ENCODE measurements around the gene DNAH6. TPM values are rescaled to one million over a fixed set of nuclear protein-coding genes. Genes with fewer than 3 reads are reported as not detected.

DNAH6 gene
- total RNA-seq, 2 donors from 2014 or later, result 0.24 to 0.30 TPM

DNA sequence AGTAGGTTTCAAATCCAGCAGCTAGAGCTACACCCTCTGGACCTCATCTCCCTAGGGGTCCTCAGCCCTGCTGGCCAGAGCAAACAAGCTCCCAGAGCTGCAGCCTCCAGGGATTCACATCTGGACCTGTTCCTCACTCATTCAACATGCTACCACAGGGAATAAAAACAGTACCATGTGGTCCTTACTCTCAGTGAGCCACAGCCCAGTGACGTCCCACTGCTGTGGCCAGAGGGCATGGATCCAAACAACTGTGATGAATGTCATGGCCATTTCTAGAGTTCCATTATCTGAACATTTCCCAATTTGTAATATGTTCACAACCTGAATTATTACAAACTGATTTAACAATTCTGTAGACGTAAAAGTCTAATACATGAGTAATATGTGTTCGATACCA, 186.6 kb downstream of the DNAH6 start:
- H3K36me3 ChIP-seq, result no peaks in the 10 kb centered on the region
- H3K27me3 ChIP-seq, result no peaks in the 10 kb centered on the region
- no peak overlapping the region for H3K4me3 ChIP-seq
- no peak overlapping the region for H3K27ac ChIP-seq
- H3K4me1 ChIP-seq, result no peaks in the 10 kb centered on the region
- TF ChIP-seq, protein P1, sequence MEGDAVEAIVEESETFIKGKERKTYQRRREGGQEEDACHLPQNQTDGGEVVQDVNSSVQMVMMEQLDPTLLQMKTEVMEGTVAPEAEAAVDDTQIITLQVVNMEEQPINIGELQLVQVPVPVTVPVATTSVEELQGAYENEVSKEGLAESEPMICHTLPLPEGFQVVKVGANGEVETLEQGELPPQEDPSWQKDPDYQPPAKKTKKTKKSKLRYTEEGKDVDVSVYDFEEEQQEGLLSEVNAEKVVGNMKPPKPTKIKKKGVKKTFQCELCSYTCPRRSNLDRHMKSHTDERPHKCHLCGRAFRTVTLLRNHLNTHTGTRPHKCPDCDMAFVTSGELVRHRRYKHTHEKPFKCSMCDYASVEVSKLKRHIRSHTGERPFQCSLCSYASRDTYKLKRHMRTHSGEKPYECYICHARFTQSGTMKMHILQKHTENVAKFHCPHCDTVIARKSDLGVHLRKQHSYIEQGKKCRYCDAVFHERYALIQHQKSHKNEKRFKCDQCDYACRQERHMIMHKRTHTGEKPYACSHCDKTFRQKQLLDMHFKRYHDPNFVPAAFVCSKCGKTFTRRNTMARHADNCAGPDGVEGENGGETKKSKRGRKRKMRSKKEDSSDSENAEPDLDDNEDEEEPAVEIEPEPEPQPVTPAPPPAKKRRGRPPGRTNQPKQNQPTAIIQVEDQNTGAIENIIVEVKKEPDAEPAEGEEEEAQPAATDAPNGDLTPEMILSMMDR (IDR thresholded peaks at IDR 0.05), result no peak
- H3K9me3 ChIP-seq, result no peaks in the 10 kb centered on the region
- no peak for DNase-seq (ENCODE audit: low spot score)

DNA sequence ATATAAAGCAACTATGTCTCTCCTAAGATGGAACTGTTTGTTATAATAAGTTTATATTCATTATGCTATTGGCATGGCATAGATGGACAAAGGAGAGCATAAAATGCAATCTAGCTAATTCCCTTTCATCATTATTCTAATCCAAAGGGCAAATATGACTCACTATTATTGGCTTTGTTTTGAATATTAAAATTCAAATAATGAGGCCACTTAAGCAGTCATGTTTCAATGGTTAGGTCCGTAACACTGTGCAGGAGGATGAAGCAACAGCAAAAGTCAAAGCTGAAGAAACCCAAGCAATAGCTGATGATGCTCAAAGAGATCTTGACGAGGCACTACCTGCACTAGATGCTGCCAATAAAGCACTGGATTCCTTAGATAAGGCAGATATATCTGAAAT, 187.5 kb downstream of the DNAH6 start:
- Histone ChIP-seq H3K27ac (no peak overlapping the region), H3K4me1 (no peaks in the 10 kb centered on the region), H3K36me3 (no peaks in the 10 kb centered on the region), H3K27me3 (no peaks in the 10 kb centered on the region), H3K4me3 (no peak overlapping the region), H3K9me3 (no peaks in the 10 kb centered on the region)
- DNase-seq (ENCODE audit: low spot score), result no peak
- TF ChIP-seq, protein P1 (IDR thresholded peaks at IDR 0.05), result no peak

DNA sequence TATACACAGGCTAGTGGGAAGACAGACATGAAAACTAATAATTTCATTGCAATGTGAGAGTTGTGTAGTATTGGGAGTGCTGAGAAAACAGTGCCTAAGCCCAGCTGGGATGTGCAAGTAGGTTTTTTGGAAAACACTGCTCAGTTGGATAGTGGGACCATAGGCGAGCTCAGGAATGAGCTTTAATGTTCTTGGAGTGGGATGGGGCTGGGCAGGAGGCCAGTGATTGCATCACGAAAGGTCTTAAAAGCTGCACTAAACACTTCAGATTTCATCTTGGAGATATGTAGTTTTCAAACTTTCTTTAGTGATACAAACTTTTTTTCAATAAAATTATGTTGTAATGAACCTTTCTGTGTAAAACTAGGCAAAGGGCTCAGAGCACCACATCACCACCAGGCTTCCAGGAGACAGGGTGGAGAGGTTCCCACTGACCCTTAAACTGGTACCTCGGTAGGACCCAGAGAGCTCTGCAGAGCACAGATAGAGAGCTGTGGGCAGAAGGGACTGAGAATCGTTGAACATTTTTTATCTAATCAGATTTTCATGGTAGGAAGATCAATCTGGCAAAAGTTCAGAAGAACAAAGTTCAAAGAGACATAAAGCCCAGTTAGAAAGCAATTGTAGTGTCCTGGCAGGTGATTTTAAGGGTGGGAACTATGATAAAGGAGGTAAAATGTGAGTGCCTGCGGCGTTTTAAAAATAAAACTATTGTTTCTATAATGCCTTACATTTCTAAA, 188.4 kb downstream of the DNAH6 start:
- H3K27me3 ChIP-seq, result no peaks in the 10 kb centered on the region
- H3K36me3 ChIP-seq, result no peaks in the 10 kb centered on the region
- H3K4me3 ChIP-seq, result no peak overlapping the region
- no peak overlapping the region for H3K27ac ChIP-seq
- DNase-seq (ENCODE audit: low spot score), result no peak
- no peaks in the 10 kb centered on the region for H3K4me1 ChIP-seq
- TF ChIP-seq, protein P1 (IDR thresholded peaks at IDR 0.05), result no peak
- no peaks in the 10 kb centered on the region for H3K9me3 ChIP-seq

DNA sequence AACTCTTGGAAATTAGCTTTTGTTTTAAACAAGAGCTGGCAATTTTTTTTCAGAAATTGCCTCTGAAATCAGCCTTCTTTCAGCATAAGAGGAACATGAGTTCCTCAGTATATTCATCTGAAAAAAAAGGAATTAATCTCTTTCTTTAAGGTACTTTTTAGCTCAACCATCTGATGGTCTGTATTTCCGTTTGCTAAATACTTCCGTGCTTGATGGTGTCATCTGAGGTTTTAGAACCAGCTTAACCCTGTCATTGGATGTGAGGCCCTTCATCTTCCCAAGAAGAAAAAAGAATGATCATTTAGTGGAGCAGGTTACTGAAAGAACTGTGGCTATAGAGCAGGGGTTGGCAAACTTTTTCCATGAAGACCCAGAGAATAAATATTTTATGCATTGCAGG, 189.6 kb downstream of the DNAH6 start:
- Histone ChIP-seq H3K4me1 (no peaks in the 10 kb centered on the region), H3K27ac (no peak overlapping the region), H3K27me3 (no peaks in the 10 kb centered on the region), H3K9me3 (no peaks in the 10 kb centered on the region), H3K36me3 (no peaks in the 10 kb centered on the region), H3K4me3 (no peak overlapping the region)
- DNase-seq (ENCODE audit: low spot score), result no peak
- TF ChIP-seq, protein P1 (IDR thresholded peaks at IDR 0.05), result no peak

DNA sequence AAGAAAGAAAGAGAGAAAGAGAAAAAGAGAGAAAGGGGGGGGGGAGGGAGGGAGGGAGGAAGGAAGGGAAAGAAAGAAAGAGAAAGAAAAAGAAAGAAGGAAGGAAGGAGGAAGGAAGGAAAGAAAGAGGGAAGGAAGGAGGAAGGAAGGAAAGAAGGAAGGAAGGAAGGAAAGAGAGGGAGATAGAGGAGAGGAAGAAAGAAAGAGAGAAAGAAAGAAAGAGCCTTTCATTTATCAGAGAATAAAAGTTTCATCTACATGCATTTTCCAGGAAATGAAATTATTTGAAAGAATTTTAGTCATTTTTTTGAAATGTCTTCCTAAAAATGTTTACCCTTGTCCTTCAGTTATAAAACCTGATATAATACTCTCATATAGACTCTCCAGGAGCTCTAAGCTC, 192.1 kb downstream of the DNAH6 start:
- Histone ChIP-seq H3K27me3 (no peaks in the 10 kb centered on the region), H3K4me1 (no peaks in the 10 kb centered on the region), H3K4me3 (no peak overlapping the region), H3K36me3 (no peaks in the 10 kb centered on the region), H3K9me3 (no peaks in the 10 kb centered on the region), H3K27ac (no peak overlapping the region)
- TF ChIP-seq, protein P1 (IDR thresholded peaks at IDR 0.05), result no peak
- DNase-seq (ENCODE audit: low spot score), result no peak

DNA sequence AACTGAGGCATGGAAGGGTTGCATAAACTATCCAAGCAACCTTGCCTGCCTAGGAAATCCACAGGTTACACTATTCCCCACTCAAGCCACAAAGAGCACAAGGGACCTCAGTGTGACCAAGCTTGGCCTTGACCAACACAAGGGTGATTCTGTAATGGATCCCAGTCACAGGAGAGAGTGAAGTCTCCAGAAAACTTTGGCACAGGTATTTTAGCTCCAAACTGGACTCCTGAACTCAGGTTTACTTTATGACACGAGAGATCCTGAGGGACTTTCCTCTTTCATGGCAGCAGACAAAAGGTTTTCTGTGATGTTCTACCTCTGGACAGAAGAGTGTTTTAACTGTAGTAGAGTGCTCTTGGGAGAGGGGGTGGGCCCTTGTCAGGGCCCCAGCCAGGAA, 195.4 kb downstream of the DNAH6 start:
- no peaks in the 10 kb centered on the region for H3K4me1 ChIP-seq
- no peak for DNase-seq (ENCODE audit: low spot score)
- TF ChIP-seq, protein P1 (IDR thresholded peaks at IDR 0.05), result no peak

More for the DNA sequence above, 195.4 kb downstream of the DNAH6 start:
- H3K27ac ChIP-seq, result no peak overlapping the region
- H3K36me3 ChIP-seq, result no peaks in the 10 kb centered on the region
- H3K27me3 ChIP-seq, result no peaks in the 10 kb centered on the region
- no peaks in the 10 kb centered on the region for H3K9me3 ChIP-seq
- H3K4me3 ChIP-seq, result no peak overlapping the region
